Gastroesophageal sphincter (tissue), 4 donors: Measurements from ENCODE around the gene ITGB2. TPM values are rescaled to one million over a fixed set of nuclear protein-coding genes. Genes with fewer than 3 reads are reported as not detected.

Experiments used
- ATAC-seq: fragments of 150-250 bp; one replicate; pipeline ENCODE4 v1.9.1; 2016; ENCODE audit warnings: mild to moderate bottlenecking, moderate library complexity
- H3K27ac ChIP-seq, 4 donors: fragments of 200-600 bp; sonication (generic) in 3 of 4; 1 replicate in 3 of 4; 2 replicates in 1 of 4; pipeline ENCODE4 v1.5.1; 2016 to 2019
- H3K27me3 ChIP-seq: fragments of 200-600 bp; sonication (generic); one replicate; pipeline ENCODE4 v1.5.1; 2019
- H3K36me3 ChIP-seq, 2 donors: fragments of 200-600 bp; sonication (generic); one replicate each; pipeline ENCODE4 v1.5.1; 2019; ENCODE audit warnings: control low read depth in 1 of 2
- H3K4me1 ChIP-seq, 3 donors: fragments of 200-600 bp; sonication (generic); 1 replicate in 2 of 3; 2 replicates in 1 of 3; pipeline ENCODE4 v1.5.1; 2016 to 2019; ENCODE audit warnings: control low read depth in 2 of 3
- H3K4me3 ChIP-seq, 2 donors: fragments of 200-600 bp; sonication (generic); one replicate each; pipeline ENCODE4 v1.5.1; 2019; ENCODE audit warnings: mild to moderate bottlenecking in 1 of 2, moderate library complexity in 1 of 2
- H3K9me3 ChIP-seq, 3 donors: fragments of 200-600 bp; sonication (generic); one replicate each; pipeline ENCODE4 v1.5.1; 2017 to 2019; ENCODE audit warnings: control low read depth in 2 of 3
- EP300 ChIP-seq: sonication (generic); formaldehyde crosslinking; IDR thresholded peaks from one replicate; pipeline ENCODE4 v1.6.1; 2017; ENCODE audit warnings: antibody characterized with exemption, mild to moderate bottlenecking
- POLR2A ChIP-seq, 2 donors: fragments of 450-650 bp; IDR thresholded peaks; one replicate each; pipeline ENCODE4 v1.6.1; 2017; ENCODE audit warnings: antibody characterized with exemption in 2 of 2, mild to moderate bottlenecking in 2 of 2, moderate library complexity in 1 of 2
- POLR2AphosphoS5 ChIP-seq: sonication (generic); formaldehyde crosslinking; IDR thresholded peaks from one replicate; pipeline ENCODE4 v1.6.1; 2017; ENCODE audit warnings: antibody characterized with exemption
- WGBS, 2 donors: methylation state at CpG; one replicate each; pipeline ENCODE4 v1.1.5; 2018; ENCODE audit warnings: low coverage in 1 of 2; 5-methylcytosine and 5-hydroxymethylcytosine counted together
- total RNA-seq, 4 donors: library from RNA; depleted of rRNA; stranded (reverse); fragments of >200 nt; gene quantifications; one replicate each; pipeline ENCODE4 v1.1.0, GENCODE V29; 2016
- TF ChIP-seq, protein P1 (sequence below), 4 experiments: fragments of 200-600 bp in 2 of 4; fragments of 450-650 bp in 2 of 4; sonication (generic) in 1 of 4; IDR thresholded peaks; one replicate each; pipeline ENCODE4 v1.5.1; 2017 to 2019; ENCODE audit warnings: antibody characterized with exemption in 4 of 4, mild to moderate bottlenecking in 2 of 4, moderate library complexity in 2 of 4

ITGB2 gene
- total RNA-seq, 4 donors from 2014 or later = 10.4 to 112 (median 41.4) TPM

DNA sequence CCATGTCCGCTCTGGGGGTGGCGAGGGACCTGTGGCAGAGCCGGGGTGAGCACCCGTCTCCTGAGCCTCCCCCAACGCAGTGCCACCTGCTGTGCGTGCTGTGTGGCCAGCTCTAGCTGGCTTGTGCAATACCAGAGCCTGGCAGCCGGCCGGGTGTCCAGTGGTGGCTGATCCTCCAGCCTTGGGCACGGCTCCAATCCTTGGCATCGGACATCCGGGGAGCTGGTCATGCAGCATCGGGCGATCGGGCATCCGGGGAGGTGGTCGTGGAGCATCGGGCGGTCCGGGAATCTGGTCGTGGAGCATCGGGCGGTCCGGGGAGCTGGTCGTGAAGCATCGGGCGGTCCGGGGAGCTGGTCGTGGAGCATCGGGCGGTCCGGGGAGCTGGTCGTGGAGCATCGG is 27.2 kb upstream of the ITGB2 start:
- no peak for ATAC-seq
- no peak overlapping the region for H3K4me3 ChIP-seq
- peaks cover 0 to 55% of the 10 kb centered on the region in 2 donors for H3K36me3 ChIP-seq
- no peak overlapping the region for H3K27ac ChIP-seq
- TF ChIP-seq POLR2A (IDR thresholded peaks at IDR 0.05) (no peak), EP300 (no peak), POLR2AphosphoS5 (no peak)
- TF ChIP-seq, protein P1, sequence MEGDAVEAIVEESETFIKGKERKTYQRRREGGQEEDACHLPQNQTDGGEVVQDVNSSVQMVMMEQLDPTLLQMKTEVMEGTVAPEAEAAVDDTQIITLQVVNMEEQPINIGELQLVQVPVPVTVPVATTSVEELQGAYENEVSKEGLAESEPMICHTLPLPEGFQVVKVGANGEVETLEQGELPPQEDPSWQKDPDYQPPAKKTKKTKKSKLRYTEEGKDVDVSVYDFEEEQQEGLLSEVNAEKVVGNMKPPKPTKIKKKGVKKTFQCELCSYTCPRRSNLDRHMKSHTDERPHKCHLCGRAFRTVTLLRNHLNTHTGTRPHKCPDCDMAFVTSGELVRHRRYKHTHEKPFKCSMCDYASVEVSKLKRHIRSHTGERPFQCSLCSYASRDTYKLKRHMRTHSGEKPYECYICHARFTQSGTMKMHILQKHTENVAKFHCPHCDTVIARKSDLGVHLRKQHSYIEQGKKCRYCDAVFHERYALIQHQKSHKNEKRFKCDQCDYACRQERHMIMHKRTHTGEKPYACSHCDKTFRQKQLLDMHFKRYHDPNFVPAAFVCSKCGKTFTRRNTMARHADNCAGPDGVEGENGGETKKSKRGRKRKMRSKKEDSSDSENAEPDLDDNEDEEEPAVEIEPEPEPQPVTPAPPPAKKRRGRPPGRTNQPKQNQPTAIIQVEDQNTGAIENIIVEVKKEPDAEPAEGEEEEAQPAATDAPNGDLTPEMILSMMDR (IDR thresholded peaks at IDR 0.05) = no peak
- H3K9me3 ChIP-seq = no peaks in the 10 kb centered on the region
- 100% methylated on average over 4 of the region's 33 CpGs; no CpG with 5 or more reads in 1 of the 2 donors for WGBS, 2 donors
- H3K4me1 ChIP-seq = peaks cover 0 to 32% (median 15%) of the 10 kb centered on the region in 3 donors
- H3K27me3 ChIP-seq = no peaks in the 10 kb centered on the region

DNA sequence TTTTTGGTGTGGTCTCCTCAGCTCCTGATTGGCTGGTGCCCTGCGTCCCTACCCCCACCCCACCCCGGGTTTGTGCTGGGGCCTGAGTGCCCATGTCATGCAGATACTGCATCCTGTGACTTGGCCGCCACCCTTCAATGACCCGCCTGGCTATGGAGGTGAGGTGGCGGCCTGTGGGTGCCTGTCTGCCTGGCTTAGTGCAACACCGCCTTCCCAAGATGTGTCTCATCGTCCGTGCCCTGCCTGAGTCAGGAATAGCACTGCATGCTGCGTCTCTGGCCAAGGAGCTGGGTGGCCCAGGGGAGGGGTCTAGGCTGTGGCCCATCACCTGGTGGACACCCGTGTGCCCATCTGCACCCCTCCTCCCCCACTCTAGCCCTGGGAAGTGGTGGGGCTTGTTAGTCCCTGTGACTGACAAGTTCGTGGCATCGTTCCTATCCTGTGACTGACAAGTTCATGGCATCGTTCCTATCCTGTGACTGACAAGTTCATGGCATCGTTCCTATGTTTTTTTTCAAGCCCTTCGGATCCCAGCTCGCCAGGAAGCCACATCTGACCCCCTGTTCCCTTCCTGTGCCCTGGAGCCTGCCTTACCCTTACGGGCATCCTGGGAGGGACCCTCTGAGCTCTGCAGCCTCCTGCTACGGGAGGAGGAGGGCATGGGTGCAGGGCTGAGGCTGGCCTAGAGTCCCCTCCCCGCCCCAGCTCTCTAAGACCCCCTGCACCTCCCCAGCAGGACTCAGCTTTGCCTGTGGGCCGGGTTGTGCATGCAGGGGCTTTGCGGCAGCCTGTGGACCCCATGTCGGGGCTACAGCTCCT is 26.6 kb upstream of the ITGB2 start:
- no peak for ATAC-seq
- H3K36me3 ChIP-seq = peaks cover 0 to 55% of the 10 kb centered on the region in 2 donors
- TF ChIP-seq POLR2AphosphoS5 (no peak), EP300 (no peak), POLR2A (IDR thresholded peaks at IDR 0.05) (no peak)
- TF ChIP-seq, protein P1 (IDR thresholded peaks at IDR 0.05) = no peak

DNA sequence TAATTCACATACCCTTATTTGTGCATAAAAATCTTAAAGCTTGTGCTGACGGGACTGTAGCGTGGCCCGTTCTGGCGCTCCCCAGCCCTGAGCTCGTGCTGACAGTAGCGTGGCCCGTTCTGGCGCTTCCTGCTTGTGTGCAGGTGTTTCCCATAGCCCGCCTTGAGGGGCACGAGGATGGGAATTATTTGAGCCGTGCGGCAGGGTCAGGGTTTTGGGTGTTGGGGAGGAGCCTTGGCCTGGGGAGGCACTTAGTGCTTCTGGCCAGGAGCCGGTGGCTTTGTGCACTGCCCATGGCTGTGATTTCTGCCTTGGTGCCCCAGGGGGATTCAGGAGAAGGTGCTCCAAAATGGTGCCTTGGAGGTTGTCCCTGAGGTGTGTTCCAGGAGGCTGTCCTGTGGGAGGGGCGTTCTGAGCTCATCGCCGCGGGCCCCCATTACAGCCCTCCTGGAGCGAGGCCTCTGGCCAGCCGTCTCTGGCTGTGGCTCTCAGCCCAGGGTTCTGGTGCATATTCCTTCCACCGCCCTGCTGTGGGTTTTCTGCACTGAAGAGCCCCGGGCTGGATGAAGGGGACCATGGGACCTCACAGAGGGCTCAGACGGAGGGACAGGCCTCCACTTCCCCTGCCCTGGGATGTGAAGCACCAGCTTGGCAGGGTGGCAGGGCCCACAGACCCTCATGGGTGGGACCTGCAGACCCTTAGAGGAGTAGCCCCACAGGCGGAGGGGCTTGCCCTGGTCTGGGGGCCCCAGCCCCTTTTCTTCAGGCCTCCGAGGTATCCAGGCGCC is 25.7 kb upstream of the ITGB2 start:
- Histone ChIP-seq H3K4me1 (peaks cover 0 to 28% (median 13%) of the 10 kb centered on the region in 3 donors), H3K36me3 (peaks cover 0 to 53% of the 10 kb centered on the region in 2 donors), H3K4me3 (no peak overlapping the region), H3K27me3 (no peaks in the 10 kb centered on the region), H3K27ac (no peak overlapping the region), H3K9me3 (no peaks in the 10 kb centered on the region)
- no peak for TF ChIP-seq POLR2AphosphoS5
- ATAC-seq = no peak
- 85 to 100% methylated on average over 1 to 10 of the region's 25 CpGs for WGBS, 2 donors

More for the DNA sequence above, 26.6 kb upstream of the ITGB2 start:
- Histone ChIP-seq H3K4me3 (no peak overlapping the region), H3K27me3 (no peaks in the 10 kb centered on the region), H3K4me1 (peaks cover 0 to 28% (median 10%) of the 10 kb centered on the region in 3 donors), H3K9me3 (no peaks in the 10 kb centered on the region), H3K27ac (no peak overlapping the region)
- 72 to 80% methylated on average over 3 to 9 of the region's 22 CpGs for WGBS, 2 donors

DNA sequence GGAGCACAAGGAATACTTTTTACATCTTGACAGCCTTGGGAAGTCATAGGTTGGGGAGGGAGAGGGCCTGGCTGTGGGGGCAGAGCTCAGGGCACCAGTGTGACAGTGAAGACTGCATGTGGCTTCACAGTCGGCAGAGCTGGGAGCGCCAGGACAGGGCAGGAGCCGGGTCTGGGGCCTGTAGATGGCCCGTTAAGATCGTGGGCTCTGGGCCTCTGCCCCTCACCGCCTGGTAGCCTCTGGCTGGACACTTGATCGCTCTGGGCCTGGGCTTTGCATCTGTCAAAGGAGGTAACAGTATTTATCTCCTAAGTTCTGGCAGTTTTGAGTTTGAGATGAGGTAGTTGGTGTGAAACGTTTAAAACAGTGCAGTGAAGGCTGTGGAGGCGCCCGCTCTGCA is 23.9 kb upstream of the ITGB2 start:
- WGBS, 2 donors = 80% methylated on average over 1 of the region's 10 CpGs; no CpG with 5 or more reads in 1 of the 2 donors

More for the DNA sequence above, 23.9 kb upstream of the ITGB2 start:
- Histone ChIP-seq H3K27ac (no peak overlapping the region), H3K9me3 (no peaks in the 10 kb centered on the region), H3K36me3 (peaks cover 0 to 48% of the 10 kb centered on the region in 2 donors), H3K27me3 (no peaks in the 10 kb centered on the region), H3K4me1 (peaks cover 0 to 30% (median 15%) of the 10 kb centered on the region in 3 donors), H3K4me3 (no peak overlapping the region)
- TF ChIP-seq POLR2AphosphoS5 (no peak), POLR2A (IDR thresholded peaks at IDR 0.05) (no peak), EP300 (no peak)
- TF ChIP-seq, protein P1 (IDR thresholded peaks at IDR 0.05) = no peak
- no peak for ATAC-seq
